Measurements from ENCODE around the gene DOCK7. TPM values are rescaled to one million over a fixed set of nuclear protein-coding genes. Genes with fewer than 3 reads are reported as not detected.

Gene DOCK7
- total RNA-seq, 2 donors from 2014 or later, result 31.6 to 32.0 TPM

DNA sequence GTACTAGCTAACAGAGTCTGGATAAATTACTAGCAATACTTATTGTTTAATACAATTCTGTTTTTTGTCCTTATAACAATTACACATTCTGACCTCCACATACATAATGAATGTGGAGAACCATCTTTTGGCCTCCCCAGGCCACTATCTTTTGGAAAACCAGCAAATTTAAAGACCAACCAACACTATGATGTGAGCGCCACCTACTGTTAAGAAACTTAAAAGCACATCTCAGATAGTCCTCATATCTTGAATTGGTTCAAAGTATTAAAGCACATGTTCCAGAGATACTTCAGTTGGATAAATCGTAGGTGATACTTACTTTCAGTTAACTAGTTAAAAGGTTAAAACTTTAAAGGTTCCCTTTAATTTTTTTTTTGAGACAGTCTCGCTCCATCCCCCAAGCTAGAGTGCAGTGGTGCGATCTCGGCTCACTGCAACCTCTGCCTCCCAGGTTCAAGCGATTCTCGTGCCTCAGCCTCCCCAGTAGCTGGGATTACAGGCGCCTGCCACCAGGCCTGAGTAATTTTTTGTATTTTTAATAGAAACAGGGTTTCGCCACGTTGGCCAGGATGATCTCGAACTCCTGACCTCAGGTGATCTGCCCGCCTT is 280.7 kb downstream of the DOCK7 start:
- DNase-seq (peak in 1 of 4 donors; percentile 47), ATAC-seq (peak; percentile 53)
- Histone ChIP-seq H3K9me3 (no peaks in the 10 kb centered on the region), H3K27ac (no peak overlapping the region), H3K4me3 (no peak overlapping the region), H3K27me3 (no peaks in the 10 kb centered on the region), H3K4me1 (no peaks in the 10 kb centered on the region), H3K36me3 (replicated peaks in 1 of 2; ENCODE audit: insufficient read depth in 1 of 2, low read depth in 2 of 2) (no peaks in the 10 kb centered on the region)
- intact Hi-C loops (cut with DNase I), result loop anchor here (5.0 kb wide), 1 partner anchor 230 kb away; no protein-coding TSS in a partner anchor
- no peak for TF ChIP-seq POLR2A (IDR thresholded peaks at IDR 0.05)
- TF ChIP-seq, protein P1, sequence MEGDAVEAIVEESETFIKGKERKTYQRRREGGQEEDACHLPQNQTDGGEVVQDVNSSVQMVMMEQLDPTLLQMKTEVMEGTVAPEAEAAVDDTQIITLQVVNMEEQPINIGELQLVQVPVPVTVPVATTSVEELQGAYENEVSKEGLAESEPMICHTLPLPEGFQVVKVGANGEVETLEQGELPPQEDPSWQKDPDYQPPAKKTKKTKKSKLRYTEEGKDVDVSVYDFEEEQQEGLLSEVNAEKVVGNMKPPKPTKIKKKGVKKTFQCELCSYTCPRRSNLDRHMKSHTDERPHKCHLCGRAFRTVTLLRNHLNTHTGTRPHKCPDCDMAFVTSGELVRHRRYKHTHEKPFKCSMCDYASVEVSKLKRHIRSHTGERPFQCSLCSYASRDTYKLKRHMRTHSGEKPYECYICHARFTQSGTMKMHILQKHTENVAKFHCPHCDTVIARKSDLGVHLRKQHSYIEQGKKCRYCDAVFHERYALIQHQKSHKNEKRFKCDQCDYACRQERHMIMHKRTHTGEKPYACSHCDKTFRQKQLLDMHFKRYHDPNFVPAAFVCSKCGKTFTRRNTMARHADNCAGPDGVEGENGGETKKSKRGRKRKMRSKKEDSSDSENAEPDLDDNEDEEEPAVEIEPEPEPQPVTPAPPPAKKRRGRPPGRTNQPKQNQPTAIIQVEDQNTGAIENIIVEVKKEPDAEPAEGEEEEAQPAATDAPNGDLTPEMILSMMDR (IDR thresholded peaks at IDR 0.05), result peak; percentile 54 to 88 (median 83)
- 57 to 61% methylated on average over 12 of the region's 12 CpGs for WGBS, 2 donors

DNA sequence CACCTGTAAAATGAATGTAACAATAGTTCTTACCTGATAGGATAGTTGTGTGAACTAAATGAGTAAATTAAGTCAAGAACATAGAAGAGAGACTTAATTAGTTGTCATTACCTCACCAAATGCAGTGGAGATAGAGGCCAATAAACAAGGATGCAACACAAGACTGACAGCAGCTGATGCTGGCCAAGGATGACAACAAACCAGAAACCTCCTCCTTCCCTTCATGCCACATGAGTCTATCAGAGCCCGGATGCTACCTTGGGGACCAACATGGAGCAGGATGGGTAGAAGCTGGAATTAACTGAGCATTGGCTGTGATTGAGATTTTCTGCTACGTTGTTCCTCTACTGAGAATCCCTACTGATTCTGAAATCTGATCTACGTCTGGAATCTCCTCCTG is 281.6 kb downstream of the DOCK7 start:
- Histone ChIP-seq H3K36me3 (replicated peaks in 1 of 2; ENCODE audit: insufficient read depth in 1 of 2, low read depth in 2 of 2) (no peaks in the 10 kb centered on the region), H3K27ac (no peak overlapping the region), H3K4me3 (no peak overlapping the region), H3K4me1 (no peaks in the 10 kb centered on the region), H3K9me3 (no peaks in the 10 kb centered on the region), H3K27me3 (no peaks in the 10 kb centered on the region)
- intact Hi-C loops (cut with DNase I), result loop anchor here (5.0 kb wide), 1 partner anchor 229 kb away; no protein-coding TSS in a partner anchor
- WGBS, 2 donors, result 80 to 83% methylated on average over 3 of the region's 3 CpGs
- ATAC-seq, result no peak
- DNase-seq, result no peak
- no peak for TF ChIP-seq POLR2A (IDR thresholded peaks at IDR 0.05)
- TF ChIP-seq, protein P1 (IDR thresholded peaks at IDR 0.05), result no peak

DNA sequence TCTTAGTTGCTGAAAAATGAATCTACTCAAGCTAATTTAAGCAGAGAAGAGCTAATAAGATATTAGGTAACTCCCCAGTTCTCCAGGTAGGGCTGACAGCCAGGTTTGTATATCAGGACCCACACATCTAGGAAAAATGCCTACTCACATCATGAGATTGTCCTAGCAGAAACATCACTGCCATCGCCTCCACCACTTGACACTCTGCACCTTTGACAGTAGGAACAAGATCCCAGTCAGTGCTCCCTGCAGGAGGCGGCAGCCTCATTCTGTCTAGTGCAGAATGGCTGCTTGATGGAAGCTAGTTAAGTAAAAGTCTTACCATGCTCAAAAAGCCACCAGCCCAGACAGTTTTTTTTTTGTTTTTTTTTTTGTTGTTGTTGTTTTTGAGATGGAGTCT is 282.9 kb downstream of the DOCK7 start:
- Histone ChIP-seq H3K27me3 (no peaks in the 10 kb centered on the region), H3K4me3 (no peak overlapping the region), H3K27ac (no peak overlapping the region), H3K4me1 (no peaks in the 10 kb centered on the region), H3K36me3 (replicated peaks in 1 of 2; ENCODE audit: insufficient read depth in 1 of 2, low read depth in 2 of 2) (no peaks in the 10 kb centered on the region), H3K9me3 (no peaks in the 10 kb centered on the region)
- intact Hi-C loops (cut with DNase I), result loop anchor here (5.0 kb wide), 1 partner anchor 228 kb away; no protein-coding TSS in a partner anchor
- TF ChIP-seq, protein P1 (IDR thresholded peaks at IDR 0.05), result no peak
- no peak for TF ChIP-seq POLR2A (IDR thresholded peaks at IDR 0.05)
- no peak for ATAC-seq
- WGBS, 2 donors, result 95% methylated on average over 2 of the region's 2 CpGs
- DNase-seq, result no peak

Small RNAs within 50 kb of the gene (small RNA-seq; reads per million reads assigned to genes)
- gene AL451044.1, result not detected

Other genes with a start within 250 kb of the DOCK7 start
- under 1 TPM in 1 of 2 donors, not detected in 1; 0.26 TPM for gene ANGPTL3, start 90.9 kb downstream of the DOCK7 start, total RNA-seq
- gene ATG4C, start 95.7 kb upstream of the DOCK7 start, total RNA-seq, result 1 to 10 TPM; 2.3 to 4.9 TPM

Data from body of pancreas (tissue), 4 donors.